KOPT-K1 (cell line): ENCODE data around the gene PHACTR1.

Experiments used
- H3K27ac ChIP-seq: fragments of 200-600 bp; sonication (generic); 2 replicates; pipeline ENCODE4 v1.5.1; 2016; ENCODE audit warnings: antibody characterized with exemption, mild to moderate bottlenecking, low read depth, low read length; ENCODE audit not compliant: poor library complexity, severe bottlenecking
- H3K36me3 ChIP-seq: fragments of 200-600 bp; sonication (generic); 2 replicates; pipeline ENCODE4 v1.5.1; 2017; ENCODE audit warnings: antibody characterized with exemption, mild to moderate bottlenecking, low read length, moderate library complexity; ENCODE audit not compliant: insufficient read depth
- H3K9me3 ChIP-seq: fragments of 200-600 bp; sonication (generic); 2 replicates; pipeline ENCODE4 v1.5.1; 2017; ENCODE audit warnings: antibody characterized with exemption, low read length, mild to moderate bottlenecking; ENCODE audit not compliant: insufficient read depth, poor library complexity, severe bottlenecking

Gene PHACTR1

GRCh38 chr6:12842658-12843057 lies 126.1 kb downstream of the PHACTR1 start:
- Histone ChIP-seq H3K36me3 (no peaks in the 10 kb centered on the region), H3K27ac (no peak overlapping the region), H3K9me3 (peaks cover 6% of the 10 kb centered on the region)

- H3K36me3 ChIP-seq = no peaks in the 10 kb centered on the region
- no peaks in the 10 kb centered on the region for H3K9me3 ChIP-seq
- no peak overlapping the region for H3K27ac ChIP-seq
These were observed 128.0 kb downstream of the PHACTR1 start for GRCh38 chr6:12844284-12845223.

- Histone ChIP-seq H3K36me3 (no peaks in the 10 kb centered on the region), H3K27ac (no peak overlapping the region), H3K9me3 (no peaks in the 10 kb centered on the region)
These were observed 128.8 kb downstream of the PHACTR1 start for GRCh38 chr6:12845224-12846004.

GRCh38 chr6:12848964-12849808 lies 132.6 kb downstream of the PHACTR1 start:
- Histone ChIP-seq H3K27ac (no peak overlapping the region), H3K36me3 (no peaks in the 10 kb centered on the region), H3K9me3 (no peaks in the 10 kb centered on the region)

GRCh38 chr6:12849809-12850198 lies 133.2 kb downstream of the PHACTR1 start:
- Histone ChIP-seq H3K9me3 (no peaks in the 10 kb centered on the region), H3K27ac (no peak overlapping the region), H3K36me3 (no peaks in the 10 kb centered on the region)

GRCh38 chr6:12851123-12851695 lies 134.6 kb downstream of the PHACTR1 start:
- no peaks in the 10 kb centered on the region for H3K36me3 ChIP-seq
- no peaks in the 10 kb centered on the region for H3K9me3 ChIP-seq
- H3K27ac ChIP-seq = no peak overlapping the region

GRCh38 chr6:12861603-12862002 lies 145.0 kb downstream of the PHACTR1 start:
- Histone ChIP-seq H3K9me3 (no peaks in the 10 kb centered on the region), H3K27ac (no peak overlapping the region), H3K36me3 (no peaks in the 10 kb centered on the region)

- Histone ChIP-seq H3K36me3 (no peaks in the 10 kb centered on the region), H3K27ac (no peak overlapping the region), H3K9me3 (no peaks in the 10 kb centered on the region)
These were observed 148.6 kb downstream of the PHACTR1 start for GRCh38 chr6:12865117-12865516.

- Histone ChIP-seq H3K36me3 (no peaks in the 10 kb centered on the region), H3K27ac (no peak overlapping the region), H3K9me3 (no peaks in the 10 kb centered on the region)
These were observed 149.2 kb downstream of the PHACTR1 start for GRCh38 chr6:12865671-12866181.

- H3K27ac ChIP-seq = no peak overlapping the region
- no peaks in the 10 kb centered on the region for H3K36me3 ChIP-seq
- no peaks in the 10 kb centered on the region for H3K9me3 ChIP-seq
These were observed 150.0 kb downstream of the PHACTR1 start for GRCh38 chr6:12866422-12867029.

- no peaks in the 10 kb centered on the region for H3K9me3 ChIP-seq
- H3K27ac ChIP-seq = no peak overlapping the region
- no peaks in the 10 kb centered on the region for H3K36me3 ChIP-seq
These were observed 153.4 kb downstream of the PHACTR1 start for GRCh38 chr6:12869816-12870432.

GRCh38 chr6:12873691-12874090 lies 157.1 kb downstream of the PHACTR1 start:
- Histone ChIP-seq H3K36me3 (no peaks in the 10 kb centered on the region), H3K27ac (no peak overlapping the region), H3K9me3 (no peaks in the 10 kb centered on the region)

GRCh38 chr6:12875051-12875450 lies 158.5 kb downstream of the PHACTR1 start:
- Histone ChIP-seq H3K27ac (no peak overlapping the region), H3K9me3 (no peaks in the 10 kb centered on the region), H3K36me3 (no peaks in the 10 kb centered on the region)

GRCh38 chr6:12878741-12879140 lies 162.2 kb downstream of the PHACTR1 start:
- Histone ChIP-seq H3K9me3 (no peaks in the 10 kb centered on the region), H3K36me3 (no peaks in the 10 kb centered on the region), H3K27ac (no peak overlapping the region)
